Measurements from ENCODE around the gene RAI1. TPM values are rescaled to one million over a fixed set of nuclear protein-coding genes. Genes with fewer than 3 reads are reported as not detected.
A peak's percentile ranks its signal among the peaks of the same experiment; 100 is the strongest.

Gene RAI1
- total and polyA plus RNA-seq, 2 experiments from 2014 or later, result 0.87 to 0.89 TPM

- H3K4me3 ChIP-seq, result no peak overlapping the region
- no peak for TF ChIP-seq NANOG (IDR thresholded peaks at IDR 0.05; ENCODE audit: borderline replicate concordance)
- TF ChIP-seq CTCF (conservative IDR thresholded peaks at IDR 0.05; ENCODE audit: low read depth in 2 of 2), result no peak
- TF ChIP-seq ETS1 (IDR thresholded peaks at IDR 0.05), result no peak
- TF ChIP-seq ZNF331 (CRISPR knock-in tag; IDR thresholded peaks at IDR 0.05; ENCODE audit: low read depth), result no peak
- TF ChIP-seq POLR2AphosphoS5 (IDR thresholded peaks at IDR 0.05; ENCODE audit: low read depth), result no peak
- TF ChIP-seq REST (IDR thresholded peaks at IDR 0.05; ENCODE audit: unreplicated experiment), result no peak
- TF ChIP-seq ZNF114 (CRISPR knock-in tag; IDR thresholded peaks at IDR 0.05), result no peak
- Mint-ChIP-seq H3K27me3 (ENCODE audit: insufficient read depth, low read depth, poor library complexity) (peaks cover 31% of the 10 kb centered on the region), H3K36me3 (ENCODE audit: low read depth) (no peaks in the 10 kb centered on the region), H3K4me1 (peaks cover 56% of the 10 kb centered on the region), H3K27ac (no peak overlapping the region), H3K4me3 (no peak overlapping the region), H3K9me3 (no peaks in the 10 kb centered on the region; the same call in 2 of the 3 replicates)
- H2AFZ ChIP-seq, result no peak overlapping the region
- H3K36me3 ChIP-seq (ENCODE audit: insufficient read depth), result no peaks in the 10 kb centered on the region
- ATAC-seq (no peak), DNase-seq (ENCODE audit: low spot score) (no peak)
- H3K27me3 ChIP-seq (ENCODE audit: insufficient read depth), result no peaks in the 10 kb centered on the region
- no peaks in the 10 kb centered on the region for H3K79me2 ChIP-seq (replicated peaks; ENCODE audit: insufficient read depth)
- no peaks in the 10 kb centered on the region for H3K9me2 ChIP-seq (ENCODE audit: insufficient read depth)
- peaks cover 21% of the 10 kb centered on the region for H3K4me1 ChIP-seq (ENCODE audit: insufficient read depth)
- peaks cover 14% of the 10 kb centered on the region for H3F3A ChIP-seq (replicated peaks; ENCODE audit: low read depth)
- H4K20me1 ChIP-seq (replicated peaks; ENCODE audit: insufficient read depth), result no peaks in the 10 kb centered on the region
- no peak overlapping the region for H3K4me2 ChIP-seq
- no peak overlapping the region for H3K27ac ChIP-seq (ENCODE audit: low read depth)
Observed at GRCh38 chr17:17844079-17844478, 162.8 kb downstream of the RAI1 start.

GRCh38 chr17:17844500-17844899, 163.2 kb downstream of the RAI1 start:
- Mint-ChIP-seq H3K4me3 (no peak overlapping the region), H3K27ac (no peak overlapping the region), H3K27me3 (ENCODE audit: insufficient read depth, low read depth, poor library complexity) (peaks cover 27% of the 10 kb centered on the region), H3K9me3 (no peaks in the 10 kb centered on the region; the same call in 2 of the 3 replicates), H3K36me3 (ENCODE audit: low read depth) (no peaks in the 10 kb centered on the region), H3K4me1 (peaks cover 55% of the 10 kb centered on the region)
- TF ChIP-seq CTCF (conservative IDR thresholded peaks at IDR 0.05; ENCODE audit: low read depth in 2 of 2), result peak; percentile 24 to 30; a peak in 3 of 4 replicates
- no peak for TF ChIP-seq ETS1 (IDR thresholded peaks at IDR 0.05)
- no peak for TF ChIP-seq STAT1 (IDR thresholded peaks at IDR 0.05; ENCODE audit: unreplicated experiment)
- Histone ChIP-seq H3K79me2 (replicated peaks; ENCODE audit: insufficient read depth) (no peaks in the 10 kb centered on the region), H3F3A (replicated peaks; ENCODE audit: low read depth) (peaks cover 10% of the 10 kb centered on the region), H2AFZ (no peak overlapping the region), H3K4me1 (ENCODE audit: insufficient read depth) (peaks cover 17% of the 10 kb centered on the region), H3K4me3 (no peak overlapping the region), H3K4me2 (no peak overlapping the region), H3K36me3 (ENCODE audit: insufficient read depth) (no peaks in the 10 kb centered on the region), H4K20me1 (replicated peaks; ENCODE audit: insufficient read depth) (no peaks in the 10 kb centered on the region), H3K27me3 (ENCODE audit: insufficient read depth) (no peaks in the 10 kb centered on the region), H3K27ac (ENCODE audit: low read depth) (no peak overlapping the region), H3K9me2 (ENCODE audit: insufficient read depth) (no peaks in the 10 kb centered on the region)
- ATAC-seq, result no peak
- DNase-seq (ENCODE audit: low spot score), result no peak

Data from GM23338 (cell line).